ENCODE results near the gene PGM1. TPM values are rescaled to one million over a fixed set of nuclear protein-coding genes. Genes with fewer than 3 reads are reported as not detected.

PGM1 gene
- total and polyA plus RNA-seq, 9 of the 15 experiments (the other 6 are each of a cell fraction or from before 2014, with no cell fraction given): 0.03 to 0.31 (median 0.09) TPM; not detected in 5

GRCh38 chr1:63663301-63663700, 70.1 kb downstream of the PGM1 start:
- Histone ChIP-seq H2AFZ (ENCODE audit: low read depth, low read length) (no peak overlapping the region), H3K9me1 (ENCODE audit: control insufficient read depth, insufficient read depth, low read length) (no peaks in the 10 kb centered on the region), H3K9me3 (replicated peaks; ENCODE audit: control insufficient read depth, insufficient read depth, low read depth, low read length) (no peaks in the 10 kb centered on the region), H3K79me2 (ENCODE audit: control insufficient read depth, insufficient read depth, low read length) (no peaks in the 10 kb centered on the region), H3K4me1 (replicated peaks in 1 of 2; ENCODE audit: control insufficient read depth in 2 of 2, insufficient read depth in 2 of 2, low read length in 2 of 2) (no peaks in the 10 kb centered on the region), H3K27me3 (ENCODE audit: control insufficient read depth in 2 of 2, insufficient read depth in 2 of 2, low read length in 2 of 2) (peaks cover 6 to 10% of the 10 kb centered on the region in 2 experiments; a peak in 3 of 5 replicates), H3K4me2 (ENCODE audit: insufficient read depth, low read length) (no peak overlapping the region), H3K4me3 (no peak overlapping the region), H3K9ac (ENCODE audit: insufficient read depth in 1 of 2, low read depth in 2 of 2, low read length in 2 of 2) (no peak overlapping the region), H3K36me3 (ENCODE audit: control insufficient read depth, insufficient read depth, low read length) (no peaks in the 10 kb centered on the region), H3K27ac (ENCODE audit: extremely low read depth, low read depth, low read length) (no peak overlapping the region), H4K20me1 (replicated peaks; ENCODE audit: control insufficient read depth, insufficient read depth, low read length) (no peaks in the 10 kb centered on the region)
- ATAC-seq: no peak
- intact Hi-C loops (cut with micrococcal nuclease): no loop called here
- TF ChIP-seq BCL6 (CRISPR knock-in tag; IDR thresholded peaks at IDR 0.05) (no peak), POLR3A (IDR thresholded peaks at IDR 0.05; ENCODE audit: borderline replicate concordance, extremely low read depth, insufficient read depth, insufficient read length) (no peak), ZNF431 (CRISPR knock-in tag; IDR thresholded peaks at IDR 0.05) (no peak), POLR2AphosphoS5 (IDR thresholded peaks at IDR 0.05; ENCODE audit: control insufficient read depth, insufficient read depth, low read depth, low read length) (no peak), SMARCA4 (IDR thresholded peaks at IDR 0.05) (no peak), TOE1 (IDR thresholded peaks at IDR 0.05; ENCODE audit: borderline replicate concordance) (no peak), TOE1 (CRISPR knock-in tag; IDR thresholded peaks at IDR 0.05; ENCODE audit: borderline replicate concordance, low read depth) (no peak), NFE2L1 (tag; IDR thresholded peaks at IDR 0.05; ENCODE audit: borderline replicate concordance, low read depth) (no peak), MEF2D (tag; conservative IDR thresholded peaks at IDR 0.05; ENCODE audit: low read depth) (no peak), DNMT1 (IDR thresholded peaks at IDR 0.05) (no peak), HNRNPUL1 (IDR thresholded peaks at IDR 0.05; ENCODE audit: low read length) (no peak), CUX1 (CRISPR knock-in tag; IDR thresholded peaks at IDR 0.05) (no peak), ELK3 (CRISPR knock-in tag; IDR thresholded peaks at IDR 0.05) (no peak), TCF7 (IDR thresholded peaks at IDR 0.05; ENCODE audit: borderline replicate concordance) (no peak), ZNF175 (CRISPR knock-in tag; IDR thresholded peaks at IDR 0.05; ENCODE audit: low read depth) (no peak), EP400 (IDR thresholded peaks at IDR 0.05) (no peak), NR2F6 (CRISPR knock-in tag; IDR thresholded peaks at IDR 0.05) (no peak), HDAC6 (IDR thresholded peaks at IDR 0.05; ENCODE audit: low read depth, low read length) (no peak)
- FAIRE-seq: no peak
- POLR2A ChIA-PET: no interaction called here
- no TSS peak for BruUV-seq (replicated peaks)
- DNase-seq (ENCODE audit: extremely low read depth in 1 of 4, low spot score in 3 of 4): no peak
- CTCF ChIA-PET (ENCODE audit: low intra/inter-chr PET ratio): no interaction called here
- in situ Hi-C loops (cut with MboI): no loop called here
- WGBS (ENCODE audit: insufficient coverage, low coverage, missing lambda C conversion rate): 3% methylated on average over 3 of the region's 3 CpGs

All from K562 (cell line).